OCI-M2 (cell line): ENCODE measurements around the gene NEO1.

Experiments
- DNase-seq: peaks from one replicate; lab custom pipeline; 2025; ENCODE audit not compliant: unreplicated experiment; lab: John Stamatoyannopoulos, UW

NEO1 gene

GRCh38 chr15:73346735-73347312 is 294.6 kb downstream of the NEO1 start:
- DNase-seq, result no peak

DNA sequence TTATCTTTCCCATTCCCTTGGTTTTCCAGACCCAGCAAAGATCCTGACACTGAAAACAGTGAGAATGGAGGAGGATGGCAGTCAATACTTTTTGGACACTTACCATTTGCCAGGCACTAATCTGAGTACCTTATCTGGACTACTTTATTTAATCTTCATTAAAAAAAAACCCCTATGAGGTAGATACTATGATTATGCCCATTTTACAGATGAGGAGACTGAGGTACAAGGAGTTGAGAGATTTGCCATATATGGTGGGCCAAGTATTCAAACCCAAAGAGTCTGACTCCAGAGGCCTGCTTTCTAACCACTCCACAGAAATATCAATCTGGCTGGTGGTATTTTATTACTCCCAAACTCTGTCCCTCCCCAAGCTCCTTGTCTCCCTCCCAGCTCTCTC is 296.9 kb downstream of the NEO1 start:
- DNase-seq, result no peak

GRCh38 chr15:73352082-73352481 is 299.8 kb downstream of the NEO1 start:
- no peak for DNase-seq

GRCh38 chr15:73353734-73354133 is 301.5 kb downstream of the NEO1 start:
- DNase-seq, result no peak

- DNase-seq, result no peak
These were observed 302.0 kb downstream of the NEO1 start for GRCh38 chr15:73354241-73354640.
